Neuron (in vitro differentiated cells): ENCODE results near the gene C20orf204.

Experiments used
- H2AFZ ChIP-seq: one replicate; pipeline ENCODE4 v1.6.1; 2013; ENCODE audit warnings: low read depth, mild to moderate bottlenecking, inconsistent platforms, low read length, moderate library complexity
- H3K27me3 ChIP-seq: one replicate; pipeline ENCODE4 v1.6.1; 2013; ENCODE audit warnings: low read length; ENCODE audit not compliant: insufficient read depth
- H3K36me3 ChIP-seq: one replicate; pipeline ENCODE4 v1.6.1; 2013; ENCODE audit warnings: low read length; ENCODE audit not compliant: insufficient read depth
- H3K4me1 ChIP-seq: one replicate; pipeline ENCODE4 v1.6.1; 2013; ENCODE audit warnings: low read length; ENCODE audit not compliant: insufficient read depth
- H3K4me3 ChIP-seq: 2 replicates; pipeline ENCODE4 v1.5.1; 2013; ENCODE audit warnings: mild to moderate bottlenecking, low read length, moderate library complexity
- H3K9me3 ChIP-seq: one replicate; pipeline ENCODE4 v1.6.1; 2013; ENCODE audit warnings: low read length

The C20orf204 gene

DNA sequence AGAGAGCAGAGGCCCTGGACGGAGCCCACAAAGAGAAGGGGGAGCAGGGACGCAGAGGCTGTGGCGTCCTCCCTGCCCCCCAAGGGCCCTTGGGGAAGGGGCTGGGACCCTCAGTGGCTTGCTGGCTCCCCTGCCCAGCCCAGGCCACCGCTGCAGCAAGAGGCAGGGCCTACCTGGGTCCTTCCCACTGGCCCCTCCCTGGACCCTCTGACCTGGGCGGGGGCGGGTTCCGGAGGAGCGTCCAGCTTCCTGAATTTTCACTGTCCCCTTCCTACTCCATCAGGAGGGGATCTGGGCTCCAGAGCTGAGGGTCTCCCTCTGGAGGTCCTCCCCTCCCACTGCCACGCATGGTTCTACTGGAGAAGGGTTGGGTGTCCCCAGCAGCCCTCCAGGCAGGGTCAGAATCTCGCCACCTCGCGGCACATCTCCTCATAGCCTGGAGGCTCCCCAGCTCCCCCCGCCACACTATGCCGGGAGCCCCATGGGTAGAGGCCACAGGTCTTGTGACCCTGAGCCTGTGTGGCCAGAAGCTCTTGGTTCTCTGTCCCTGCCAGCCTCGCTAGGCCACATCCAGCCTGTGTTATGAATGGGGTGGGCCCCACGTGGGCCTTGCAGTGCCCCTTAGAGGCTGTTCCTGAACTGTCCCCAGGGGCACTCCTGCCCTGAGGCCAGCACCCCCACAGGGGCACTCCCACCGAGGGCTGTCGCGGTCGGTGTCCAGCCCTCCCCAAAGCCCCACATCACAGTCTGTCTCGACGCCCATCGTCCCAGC, 14.5 kb downstream of the C20orf204 start:
- no peaks in the 10 kb centered on the region for H3K9me3 ChIP-seq
- H3K4me1 ChIP-seq: peaks cover 15% of the 10 kb centered on the region
- no peak overlapping the region for H2AFZ ChIP-seq
- no peak overlapping the region for H3K4me3 ChIP-seq
- H3K27me3 ChIP-seq: peaks cover 86% of the 10 kb centered on the region
- no peaks in the 10 kb centered on the region for H3K36me3 ChIP-seq

DNA sequence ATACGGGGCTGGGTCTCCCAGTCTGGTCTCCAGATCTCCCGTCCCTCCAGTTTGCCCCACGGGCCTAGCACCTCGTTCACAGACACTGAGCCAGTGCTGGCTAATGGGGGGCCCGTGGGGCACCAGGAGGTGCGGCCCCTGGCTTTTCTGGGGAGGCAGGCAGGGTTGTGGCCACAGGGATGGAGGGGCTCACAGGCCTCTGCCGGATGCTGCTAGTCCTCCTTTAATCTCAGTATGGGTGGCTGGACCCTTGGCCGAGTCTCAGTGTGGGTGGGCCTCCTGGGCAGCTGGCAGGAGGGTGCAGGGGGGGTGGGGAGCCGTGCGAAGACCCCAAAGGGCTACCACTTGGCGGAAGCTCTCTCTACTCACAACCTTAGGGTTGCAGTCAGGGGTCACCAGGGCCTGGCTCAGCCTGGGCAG, 15.1 kb downstream of the C20orf204 start:
- Histone ChIP-seq H3K4me3 (no peak overlapping the region), H3K4me1 (peaks cover 21% of the 10 kb centered on the region), H3K36me3 (no peaks in the 10 kb centered on the region), H2AFZ (no peak overlapping the region), H3K27me3 (peaks cover 81% of the 10 kb centered on the region), H3K9me3 (no peaks in the 10 kb centered on the region)

DNA sequence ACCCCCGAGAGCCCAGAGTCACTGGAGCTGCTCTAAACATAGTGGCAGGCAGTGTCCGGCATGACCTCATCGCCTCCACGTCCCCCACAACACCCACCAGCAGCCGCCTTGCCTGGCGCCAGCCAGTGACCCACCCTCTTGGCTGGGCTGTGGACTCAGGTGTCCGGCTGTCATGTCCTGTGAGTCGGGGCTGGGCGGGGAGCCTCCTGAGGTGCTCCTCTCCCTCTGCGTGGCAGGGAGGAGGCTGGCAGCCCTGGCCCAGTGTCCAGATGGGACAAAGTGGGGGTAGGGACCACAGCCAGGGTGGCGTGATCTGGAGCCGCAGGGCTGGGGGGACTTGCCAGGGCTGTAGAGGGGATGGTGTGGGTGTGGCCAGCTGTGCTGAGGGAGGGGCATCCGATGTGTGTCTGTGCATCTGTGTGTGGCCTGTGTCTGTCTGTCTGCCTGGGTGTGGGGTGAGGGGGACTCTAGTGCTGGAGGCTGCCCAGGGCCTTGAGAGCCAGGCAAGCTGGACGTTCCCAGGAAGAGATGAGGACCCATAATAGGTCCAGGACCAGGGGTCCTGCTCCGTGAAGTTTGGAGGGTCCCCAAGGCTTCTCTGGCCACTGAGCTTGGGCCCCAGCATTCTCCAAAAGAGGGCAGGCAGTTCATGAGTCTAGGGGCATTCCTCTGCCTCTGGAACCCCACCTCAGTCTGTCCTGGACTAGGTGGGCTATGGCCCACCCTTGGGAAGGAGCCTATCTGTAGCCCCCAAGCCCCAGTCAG, 15.8 kb downstream of the C20orf204 start:
- peaks cover 74% of the 10 kb centered on the region for H3K27me3 ChIP-seq
- H3K9me3 ChIP-seq: no peaks in the 10 kb centered on the region
- H3K4me3 ChIP-seq: no peak overlapping the region
- H3K36me3 ChIP-seq: no peaks in the 10 kb centered on the region
- no peak overlapping the region for H2AFZ ChIP-seq
- peaks cover 27% of the 10 kb centered on the region for H3K4me1 ChIP-seq

DNA sequence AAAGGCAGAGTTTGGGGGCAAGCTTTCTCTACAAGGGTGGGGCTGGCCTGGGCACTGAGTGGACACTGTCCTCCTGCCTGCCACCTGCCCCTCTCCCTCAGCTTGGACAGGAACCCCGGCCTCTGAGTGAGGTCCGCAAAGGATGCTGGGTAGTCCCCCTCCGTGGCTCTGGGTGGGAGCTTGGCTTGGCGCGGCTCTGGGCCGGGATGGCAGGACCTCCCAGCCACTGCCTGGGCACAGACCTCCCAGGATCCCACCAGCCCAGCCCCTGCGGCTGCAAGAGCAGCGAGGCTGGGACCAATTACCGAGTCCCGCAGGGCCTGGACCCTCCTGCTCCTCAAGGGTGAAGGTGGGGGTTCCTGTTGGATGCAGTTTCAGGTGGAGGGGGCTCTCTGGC, 16.3 kb downstream of the C20orf204 start:
- Histone ChIP-seq H3K4me1 (peaks cover 32% of the 10 kb centered on the region), H3K4me3 (no peak overlapping the region), H2AFZ (no peak overlapping the region), H3K27me3 (peaks cover 68% of the 10 kb centered on the region), H3K36me3 (no peaks in the 10 kb centered on the region), H3K9me3 (no peaks in the 10 kb centered on the region)

DNA sequence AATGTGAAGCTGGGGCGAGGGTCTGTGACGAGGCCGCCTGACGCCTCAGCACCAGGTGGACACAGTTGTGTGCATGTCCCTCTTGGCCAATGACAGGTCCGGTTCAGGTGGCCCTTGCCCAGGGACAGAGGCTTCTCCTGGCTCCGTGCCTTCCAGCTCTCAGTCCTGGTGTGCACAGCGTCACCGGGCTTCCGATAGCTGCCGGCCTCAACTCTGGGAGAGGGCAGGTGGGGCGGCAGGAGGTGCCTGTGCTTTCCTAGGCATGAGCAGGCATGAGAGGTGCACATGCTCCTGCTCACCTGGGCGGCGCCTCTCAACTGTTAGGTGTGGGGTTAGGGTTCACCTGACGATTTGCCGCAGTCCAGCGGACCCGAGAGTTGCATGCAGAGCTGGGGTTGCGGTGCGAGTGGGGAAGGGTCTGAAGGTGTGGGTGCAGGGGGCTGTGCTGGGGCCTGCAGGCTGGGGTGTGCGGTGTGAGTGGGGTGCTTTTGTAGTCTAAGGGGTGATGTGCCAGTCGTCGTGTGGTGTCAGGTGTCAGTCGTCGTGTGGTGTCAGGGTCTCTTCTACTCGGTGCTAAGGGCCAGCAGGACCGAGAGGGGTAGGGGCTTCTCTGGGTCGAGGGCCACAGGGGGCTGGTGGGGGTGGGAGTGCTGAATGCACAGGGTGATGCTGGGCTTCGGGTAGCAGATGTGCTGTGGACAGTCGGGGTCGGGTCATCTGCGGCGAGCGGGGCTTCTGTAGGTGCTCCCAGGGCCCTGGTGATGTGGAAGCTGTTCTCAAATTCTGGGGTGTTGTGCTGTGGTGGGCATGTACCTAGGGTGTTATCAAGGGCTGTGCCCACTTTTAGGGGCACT, 17.2 kb downstream of the C20orf204 start:
- Histone ChIP-seq H3K4me3 (no peak overlapping the region), H2AFZ (no peak overlapping the region), H3K27me3 (peaks cover 59% of the 10 kb centered on the region), H3K4me1 (peaks cover 32% of the 10 kb centered on the region), H3K9me3 (no peaks in the 10 kb centered on the region), H3K36me3 (no peaks in the 10 kb centered on the region)

DNA sequence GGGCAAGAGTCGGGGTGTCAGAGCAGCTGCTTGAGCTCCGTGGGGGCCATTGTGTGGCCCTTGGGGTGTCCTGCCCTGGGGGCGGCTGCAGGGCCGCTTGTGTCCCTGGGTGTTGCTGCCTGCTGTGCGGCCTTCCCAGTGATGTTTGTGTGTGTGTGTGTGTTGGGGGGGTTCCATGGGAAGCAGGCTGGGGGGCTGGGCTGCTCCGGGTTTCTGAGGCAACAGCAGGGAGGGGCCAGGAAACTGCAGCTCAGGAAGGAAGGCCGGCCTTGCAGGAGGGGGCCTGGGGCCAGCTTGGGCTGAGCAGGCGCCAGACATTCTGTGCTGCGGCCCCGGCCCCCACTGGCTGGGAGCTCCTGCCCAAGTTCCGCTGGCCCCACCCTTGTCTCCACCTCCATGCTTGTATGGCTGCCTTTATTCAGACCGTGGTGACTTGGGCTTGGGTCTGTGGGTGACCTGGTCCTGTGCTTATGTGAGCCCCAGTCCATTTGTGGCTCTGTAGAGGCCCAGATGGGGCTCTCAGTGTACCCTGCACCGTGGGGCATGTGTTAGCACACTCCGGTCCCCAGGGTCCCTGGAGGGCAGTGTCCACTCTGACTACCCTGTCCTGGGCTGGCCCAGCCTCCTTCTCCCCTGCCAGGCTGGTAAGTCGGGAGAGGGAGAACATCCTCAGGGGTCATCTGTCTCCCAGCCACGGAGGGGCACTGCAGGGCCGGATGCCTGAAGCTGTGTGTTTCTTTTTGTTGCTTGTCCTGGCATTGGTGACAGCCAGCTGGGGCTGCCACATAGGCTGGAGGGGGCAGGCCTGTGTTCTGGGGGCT, 18.1 kb downstream of the C20orf204 start:
- Histone ChIP-seq H3K36me3 (no peaks in the 10 kb centered on the region), H3K27me3 (peaks cover 53% of the 10 kb centered on the region), H3K4me1 (peaks cover 32% of the 10 kb centered on the region), H3K9me3 (no peaks in the 10 kb centered on the region), H2AFZ (no peak overlapping the region), H3K4me3 (no peak overlapping the region)

DNA sequence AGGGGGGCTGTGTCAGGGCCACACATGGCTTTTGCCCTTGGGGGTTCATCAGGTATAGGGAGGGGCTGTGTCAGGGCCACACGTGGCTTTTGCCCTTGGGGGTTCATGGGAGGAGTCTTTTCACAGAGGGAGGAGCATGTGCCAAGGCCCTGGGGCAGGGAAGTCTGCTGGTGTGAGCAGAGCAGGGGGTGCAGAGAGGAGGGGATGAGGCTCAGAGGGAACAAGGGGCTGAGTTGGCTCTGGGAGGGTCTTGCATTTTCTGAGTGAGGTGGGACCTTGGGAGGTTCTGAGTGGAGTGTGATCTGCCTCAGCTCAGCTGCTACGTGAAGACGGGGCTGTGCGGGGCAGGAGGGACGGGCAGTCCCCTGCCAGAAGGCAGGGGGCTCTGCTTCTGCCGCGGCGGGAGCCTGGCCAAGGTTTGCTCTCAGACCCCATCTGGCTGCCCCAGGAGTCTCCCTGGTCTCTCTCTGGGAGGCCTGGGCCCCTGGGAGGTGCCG, 19.5 kb downstream of the C20orf204 start:
- H2AFZ ChIP-seq: no peak overlapping the region
- no peaks in the 10 kb centered on the region for H3K36me3 ChIP-seq
- H3K4me1 ChIP-seq: peaks cover 24% of the 10 kb centered on the region
- peaks cover 47% of the 10 kb centered on the region for H3K27me3 ChIP-seq
- H3K4me3 ChIP-seq: no peak overlapping the region
- H3K9me3 ChIP-seq: no peaks in the 10 kb centered on the region

DNA sequence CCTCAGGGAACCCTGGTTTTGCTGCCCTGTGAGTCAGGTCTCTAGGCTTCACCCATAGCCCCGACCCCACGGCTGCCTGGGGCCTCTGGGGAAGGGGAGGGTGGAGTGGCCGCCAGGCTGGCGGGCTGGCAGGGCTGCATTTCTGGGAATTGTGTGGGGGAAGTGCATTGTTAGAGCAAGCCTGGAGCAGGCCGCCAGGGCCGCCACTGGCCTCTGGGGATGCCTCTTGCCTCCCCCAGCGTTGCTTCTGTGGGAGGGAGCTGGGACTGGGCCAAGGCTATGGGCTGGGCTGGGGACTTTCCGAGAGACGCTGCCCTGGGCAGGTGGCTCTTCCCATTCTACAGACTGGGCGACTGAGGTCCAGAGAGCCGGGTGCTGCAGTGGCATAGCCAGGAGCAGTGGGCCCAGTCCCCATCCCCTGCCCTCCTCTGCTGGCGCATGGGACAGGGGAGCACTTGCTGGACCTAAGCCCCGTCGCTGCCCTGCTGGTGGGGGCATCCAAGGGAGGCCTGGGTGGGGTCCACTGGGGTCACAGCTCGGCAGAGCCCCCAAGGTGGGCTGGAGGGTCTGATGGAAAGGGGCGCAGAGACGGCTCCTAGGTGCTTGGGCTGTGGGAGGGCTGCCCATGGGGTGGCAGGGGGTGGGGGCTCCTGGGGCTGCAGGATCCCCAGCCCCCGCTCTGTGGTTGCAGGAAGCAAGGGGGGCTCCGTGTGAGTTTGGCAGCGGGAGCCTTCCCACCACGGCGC, 20.1 kb downstream of the C20orf204 start:
- H3K36me3 ChIP-seq: no peaks in the 10 kb centered on the region
- no peaks in the 10 kb centered on the region for H3K9me3 ChIP-seq
- H3K4me3 ChIP-seq: no peak overlapping the region
- H2AFZ ChIP-seq: no peak overlapping the region
- peaks cover 41% of the 10 kb centered on the region for H3K27me3 ChIP-seq
- peaks cover 24% of the 10 kb centered on the region for H3K4me1 ChIP-seq

DNA sequence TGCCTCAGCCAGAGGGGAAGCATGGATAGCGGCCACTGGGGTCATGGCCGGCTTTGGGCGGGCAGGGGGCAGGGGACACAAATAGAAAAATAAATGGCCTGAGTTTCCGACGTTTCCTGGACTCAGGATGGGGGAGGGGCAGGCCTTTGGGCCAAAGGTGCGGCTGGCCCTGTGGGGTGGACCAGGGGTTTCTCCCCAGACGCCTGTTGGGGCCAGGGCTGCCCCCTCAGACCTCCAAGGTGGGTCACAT, 20.6 kb downstream of the C20orf204 start:
- Histone ChIP-seq H3K4me1 (peaks cover 24% of the 10 kb centered on the region), H3K27me3 (peaks cover 36% of the 10 kb centered on the region), H3K36me3 (no peaks in the 10 kb centered on the region), H3K9me3 (no peaks in the 10 kb centered on the region), H3K4me3 (no peak overlapping the region), H2AFZ (no peak overlapping the region)

DNA sequence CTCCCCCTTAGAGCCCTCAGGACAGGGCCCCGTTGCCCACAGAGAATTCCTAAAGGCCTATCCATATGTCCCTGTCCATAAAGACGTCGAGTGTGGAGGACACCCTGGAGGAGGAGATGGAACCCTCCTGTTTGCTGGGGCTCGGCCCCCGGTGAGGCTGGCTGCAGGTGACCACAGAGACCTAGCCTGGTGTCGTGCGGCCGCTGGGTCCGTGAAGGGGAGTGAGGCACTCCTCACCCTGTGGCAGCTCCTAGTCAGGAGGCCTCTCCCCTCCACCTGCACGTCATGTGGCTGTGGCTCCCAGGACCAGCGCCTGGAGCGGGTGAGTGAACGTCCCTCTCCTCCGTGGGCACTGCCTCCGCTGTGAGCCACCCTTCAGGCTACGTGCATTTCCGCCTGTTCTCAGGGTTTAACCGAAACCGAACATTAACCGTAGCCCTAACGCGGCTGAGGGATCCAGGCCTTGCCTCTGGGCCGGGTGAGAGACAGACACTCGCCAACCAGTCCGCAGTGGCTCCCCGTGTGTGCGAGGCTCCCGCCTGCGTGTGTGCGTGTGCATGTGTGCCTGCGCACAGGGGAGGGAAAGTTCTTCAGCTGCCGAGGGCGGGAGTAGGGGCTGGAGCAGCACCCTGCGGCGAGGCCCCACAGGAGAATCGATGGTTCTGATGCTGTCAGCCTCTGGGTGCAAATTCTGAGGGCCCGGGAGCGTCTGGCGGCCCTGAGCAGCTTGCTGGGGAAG, 21.1 kb downstream of the C20orf204 start:
- H3K4me3 ChIP-seq: no peak overlapping the region
- peaks cover 31% of the 10 kb centered on the region for H3K27me3 ChIP-seq
- no peaks in the 10 kb centered on the region for H3K36me3 ChIP-seq
- H3K4me1 ChIP-seq: peaks cover 25% of the 10 kb centered on the region
- H2AFZ ChIP-seq: no peak overlapping the region
- no peaks in the 10 kb centered on the region for H3K9me3 ChIP-seq

DNA sequence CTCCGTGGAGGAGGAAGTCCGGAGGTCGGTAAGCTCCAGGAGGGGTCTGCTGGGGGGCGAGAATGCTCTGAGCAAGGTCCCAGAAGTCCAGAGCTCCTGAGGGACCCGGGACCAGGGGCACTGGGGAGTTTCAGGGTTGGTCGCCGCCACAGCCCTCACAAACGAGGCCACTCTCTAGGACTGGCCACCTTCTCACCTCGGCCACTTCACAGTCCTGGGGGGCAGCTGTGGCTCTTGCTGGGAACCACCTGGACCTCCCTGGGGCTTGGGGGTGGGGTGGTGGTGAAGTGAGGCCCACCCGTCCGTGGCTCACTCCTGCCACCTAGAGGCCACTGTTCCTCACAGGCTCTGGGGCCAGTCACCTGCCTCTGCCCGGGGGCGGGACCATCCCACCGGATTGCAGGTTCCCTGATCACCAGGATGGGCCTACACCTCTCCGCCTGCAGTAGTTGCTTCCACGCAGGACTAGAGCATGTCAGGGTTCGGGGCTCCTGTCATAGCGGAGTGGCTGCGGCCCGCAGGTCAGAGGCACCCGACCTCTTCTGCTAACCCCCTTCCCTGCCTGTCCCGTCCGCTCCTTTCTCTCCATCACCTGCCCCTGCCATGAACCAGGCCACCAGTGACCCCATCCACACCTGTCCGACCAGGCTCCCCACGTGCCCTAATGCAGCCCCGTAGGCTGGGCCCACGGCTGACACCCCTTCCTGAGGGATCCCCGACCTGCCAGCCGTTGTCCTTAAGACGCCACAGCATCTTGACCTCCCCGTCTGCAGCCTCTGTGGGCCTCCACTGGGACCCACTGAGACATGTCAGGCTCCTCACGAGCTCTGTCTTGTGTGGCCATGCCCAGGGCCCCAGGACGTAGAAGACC, 21.9 kb downstream of the C20orf204 start:
- Histone ChIP-seq H2AFZ (no peak overlapping the region), H3K36me3 (no peaks in the 10 kb centered on the region), H3K4me1 (peaks cover 32% of the 10 kb centered on the region), H3K4me3 (no peak overlapping the region), H3K9me3 (no peaks in the 10 kb centered on the region), H3K27me3 (peaks cover 23% of the 10 kb centered on the region)
